Endothelial cell of umbilical vein (primary cell): ENCODE measurements around the gene TRIM25.

Experiments
- CTCF ChIP-seq, 2 donors: IDR thresholded peaks; 1 replicate in 1 of 2; 2 replicates in 1 of 2; pipeline ENCODE4 v1.5.1; 2011; ENCODE audit warnings: low read length in 2 of 2, mild to moderate bottlenecking in 2 of 2, moderate library complexity in 2 of 2, control low read depth in 1 of 2, inconsistent platforms in 1 of 2, low read depth in 1 of 2; ENCODE audit not compliant: insufficient read depth in 1 of 2; ENCODE audit errors: extremely low read depth in 1 of 2
- EZH2 ChIP-seq: IDR thresholded peaks from 2 replicates; pipeline ENCODE4 v1.6.1; 2012; ENCODE audit warnings: borderline replicate concordance, low read depth, mild to moderate bottlenecking, moderate library complexity, low read length, inconsistent platforms; ENCODE audit not compliant: severe bottlenecking
- FOS ChIP-seq: IDR thresholded peaks from 2 replicates; pipeline ENCODE4 v1.6.1; 2011; ENCODE audit warnings: mild to moderate bottlenecking, low read length, moderate library complexity, borderline replicate concordance; ENCODE audit not compliant: insufficient read depth
- MYC ChIP-seq: IDR thresholded peaks from one replicate; pipeline ENCODE4 v1.6.1; 2011; ENCODE audit warnings: mild to moderate bottlenecking, low read depth, low read length
- POLR2A ChIP-seq: IDR thresholded peaks from 2 replicates; pipeline ENCODE4 v1.6.1; 2012; ENCODE audit warnings: low read depth, mild to moderate bottlenecking, control low read depth, low read length

- TF ChIP-seq CTCF (IDR thresholded peaks at IDR 0.05; ENCODE audit: extremely low read depth in 1 of 2, insufficient read depth in 1 of 2, low read depth in 1 of 2, low read length in 2 of 2) (no peak), EZH2 (no peak), POLR2A (no peak), FOS (no peak), MYC (no peak)
These were observed 18.9 kb downstream of the TRIM25 start for GRCh38 chr17:56894859-56895455.
